ENCODE results near the gene ABCG4. TPM values are rescaled to one million over a fixed set of nuclear protein-coding genes. Genes with fewer than 3 reads are reported as not detected.
A peak's percentile ranks its signal among the peaks of the same experiment; 100 is the strongest.

The ABCG4 gene
- total RNA-seq, 1 experiment from 2014 or later: 1.9 TPM

GRCh38 chr11:119100994-119101758 is 47.7 kb upstream of the ABCG4 start:
- Histone ChIP-seq H4K20me1 (ENCODE audit: insufficient read depth) (no peaks in the 10 kb centered on the region), H3K9me2 (ENCODE audit: insufficient read depth) (no peaks in the 10 kb centered on the region), H3K4me2 (ENCODE audit: low read length) (peak overlapping the region; percentile 89), H3K4me1 (ENCODE audit: control insufficient read depth in 1 of 2, insufficient read depth in 2 of 2, low read length in 2 of 2) (peaks cover 28 to 37% of the 10 kb centered on the region in 2 experiments), H3K4me3 (replicated peaks in 1 of 2; ENCODE audit: low read depth in 1 of 2, low read length in 2 of 2) (peak overlapping the region; percentile 58 to 78), H3K27ac (ENCODE audit: low read depth, low read length) (peak overlapping the region; percentile 96), H3K9ac (ENCODE audit: low read length) (peak overlapping the region; percentile 81), H3K9me3 (ENCODE audit: control insufficient read depth in 1 of 2, insufficient read depth in 1 of 2, low read depth in 1 of 2, low read length in 2 of 2) (no peaks in the 10 kb centered on the region), H3K36me3 (ENCODE audit: control insufficient read depth in 1 of 2, insufficient read depth in 2 of 2, low read length in 2 of 2) (peaks cover 10 to 25% of the 10 kb centered on the region in 2 experiments; a peak in 3 of 4 replicates), H3K27me3 (ENCODE audit: insufficient read depth, low read length) (no peaks in the 10 kb centered on the region), H3K79me2 (ENCODE audit: insufficient read depth, low read length) (peaks cover 32% of the 10 kb centered on the region), H2AFZ (ENCODE audit: low read depth, low read length, poor library complexity, severe bottlenecking) (peak overlapping the region; percentile 87)
- BruUV-seq (replicated peaks): TSS peak; percentile 51
- intact Hi-C loops (cut with micrococcal nuclease): loop anchor here (2.0 to 10.0 kb wide), 6 partner anchors 68 to 371 kb away; partner anchors contain the start of genes NLRX1 and USP2
- TF ChIP-seq YY1 (IDR thresholded peaks at IDR 0.05; ENCODE audit: extremely low read depth, insufficient replicate concordance, low read depth, low read length): no peak
- no peak for TF ChIP-seq CEBPB (IDR thresholded peaks at IDR 0.05; ENCODE audit: low read depth)
- TF ChIP-seq ATF3 (IDR thresholded peaks at IDR 0.05): no peak
- TF ChIP-seq JUND (IDR thresholded peaks at IDR 0.05): no peak
- TF ChIP-seq POLR2AphosphoS5 (IDR thresholded peaks at IDR 0.05; ENCODE audit: low read depth, low read length): peak; percentile 2; the same call in 1 of the 2 replicates
- TF ChIP-seq CTCF (IDR thresholded peaks at IDR 0.05 in 2 of 3, conservative IDR thresholded peaks at IDR 0.05 in 1 of 3; ENCODE audit: borderline replicate concordance in 1 of 3, insufficient read depth in 1 of 3, low read depth in 2 of 3, low read length in 2 of 3): 0 out of 6 replicates have a peak, but pooled peaks of 1 of the 3 experiments have one; percentile 15
- TF ChIP-seq ZFX (IDR thresholded peaks at IDR 0.05): peak; percentile 79
- TF ChIP-seq REST (IDR thresholded peaks at IDR 0.05; ENCODE audit: low read depth): no peak
- TF ChIP-seq SRF (IDR thresholded peaks at IDR 0.05; ENCODE audit: low read depth): no peak
- CTCF ChIA-PET: interaction anchor here (0.6 to 1.8 kb wide), 8 partner anchors 10 to 273 kb away, joined by 3 to 6 read pairs (median 4); partner anchors contain the start of genes CBL and VPS11
- DNase-seq (ENCODE audit: low read depth, low spot score) (no peak), ATAC-seq (peak; percentile 60)
- POLR2A ChIA-PET: interaction anchor here (0.8 to 1.9 kb wide), 9 partner anchors 11 to 95 kb away, joined by 3 to 20 read pairs (median 3); partner anchors contain the start of genes HINFP, HMBS, NLRX1 and VPS11
- RAD21 ChIA-PET (ENCODE audit: low non-redundant PET in 1 of 2, low total read pairs in 2 of 2, uncharacterized antibody in 2 of 2, unreplicated experiment in 2 of 2): interaction anchor here in 1 of 2 experiments (0.7 to 1.0 kb wide), 2 partner anchors 16 to 20 kb away, joined by 4 to 7 read pairs; partner anchors contain the start of gene HINFP
